ENCODE results near the gene TBC1D5. TPM values are rescaled to one million over a fixed set of nuclear protein-coding genes. Genes with fewer than 3 reads are reported as not detected.

The TBC1D5 gene
- total RNA-seq, 1 experiment from 2014 or later: 26.1 TPM

DNA sequence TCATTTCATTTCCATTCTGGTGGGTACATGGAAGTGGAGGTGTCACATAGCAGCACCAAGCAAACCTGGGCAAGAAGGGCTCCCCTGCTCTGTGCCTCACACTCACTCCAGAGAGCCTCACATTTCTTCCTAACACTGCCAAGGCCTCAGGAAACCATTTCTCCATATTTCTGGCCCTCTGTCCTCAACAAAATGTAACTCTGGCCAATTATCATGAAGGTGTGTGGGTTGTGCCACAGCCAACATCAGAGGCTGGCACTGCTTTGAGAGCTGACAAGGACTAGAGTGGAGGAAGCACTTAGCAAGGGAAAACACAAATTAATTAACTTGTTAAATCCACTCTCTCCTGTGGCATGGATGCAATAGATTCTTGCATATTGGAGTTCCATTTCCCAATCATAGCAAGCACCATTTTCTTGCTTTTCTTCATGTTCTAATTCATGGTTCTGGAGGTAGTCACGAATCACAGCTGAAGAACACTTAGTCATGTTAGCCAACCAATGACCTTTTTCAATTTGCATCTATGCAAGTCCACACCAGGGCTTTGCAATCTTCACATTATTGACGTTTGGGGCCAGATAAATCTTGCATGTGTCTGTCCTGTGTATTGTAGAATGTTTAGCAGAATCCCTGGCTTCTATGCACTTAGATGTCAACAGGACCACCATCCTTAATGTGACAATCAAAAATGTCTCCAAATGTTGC lies 616.5 kb downstream of the TBC1D5 start:
- peaks cover 41% of the 10 kb centered on the region for H3K9me3 Mint-ChIP-seq

DNA sequence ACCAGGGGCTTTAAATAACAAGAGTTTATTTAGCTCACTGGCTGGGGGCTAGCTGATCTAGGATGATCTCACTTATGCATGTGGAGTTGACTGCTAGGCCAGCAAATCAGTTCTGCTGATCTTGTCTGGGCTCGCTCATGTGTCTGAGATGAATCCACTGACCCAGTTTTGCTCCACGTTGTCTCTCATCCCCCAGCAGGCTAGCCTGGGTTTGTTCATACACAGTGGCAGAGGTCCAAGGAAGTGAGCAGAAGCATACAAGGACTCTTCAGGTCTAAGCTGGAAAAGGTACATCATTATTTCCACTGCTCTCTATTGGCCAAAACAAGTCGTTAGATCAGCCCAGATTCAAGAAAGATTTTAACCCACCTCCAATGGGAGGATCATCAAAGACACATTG lies 619.7 kb downstream of the TBC1D5 start:
- POLR2A ChIA-PET: no interaction called here
- Mint-ChIP-seq H3K4me1 (no peaks in the 10 kb centered on the region), H3K27me3 (ENCODE audit: low read depth) (no peaks in the 10 kb centered on the region; the same call in 1 of the 2 replicates), H3K4me3 (no peak overlapping the region), H3K36me3 (0 out of 2 replicates have a peak, but pooled peaks cover 8% of the 10 kb centered on the region), H3K9me3 (peaks cover 20% of the 10 kb centered on the region), H3K27ac (no peak overlapping the region)
- DNase-seq (ENCODE audit: low spot score) (no peak), ATAC-seq (no peak)
- CTCF ChIA-PET: no interaction called here
- TF ChIP-seq ZNF138 (CRISPR knock-in tag; conservative IDR thresholded peaks at IDR 0.05) (no peak), SP1 (CRISPR knock-in tag; conservative IDR thresholded peaks at IDR 0.05) (no peak), ZNF232 (CRISPR knock-in tag; IDR thresholded peaks at IDR 0.05) (no peak), ZNF121 (CRISPR knock-in tag; IDR thresholded peaks at IDR 0.05) (no peak), ZNF219 (CRISPR knock-in tag; IDR thresholded peaks at IDR 0.05; ENCODE audit: borderline replicate concordance) (no peak), TCF7 (CRISPR knock-in tag; IDR thresholded peaks at IDR 0.05; ENCODE audit: low read depth) (no peak)
- TF ChIP-seq, protein P1, sequence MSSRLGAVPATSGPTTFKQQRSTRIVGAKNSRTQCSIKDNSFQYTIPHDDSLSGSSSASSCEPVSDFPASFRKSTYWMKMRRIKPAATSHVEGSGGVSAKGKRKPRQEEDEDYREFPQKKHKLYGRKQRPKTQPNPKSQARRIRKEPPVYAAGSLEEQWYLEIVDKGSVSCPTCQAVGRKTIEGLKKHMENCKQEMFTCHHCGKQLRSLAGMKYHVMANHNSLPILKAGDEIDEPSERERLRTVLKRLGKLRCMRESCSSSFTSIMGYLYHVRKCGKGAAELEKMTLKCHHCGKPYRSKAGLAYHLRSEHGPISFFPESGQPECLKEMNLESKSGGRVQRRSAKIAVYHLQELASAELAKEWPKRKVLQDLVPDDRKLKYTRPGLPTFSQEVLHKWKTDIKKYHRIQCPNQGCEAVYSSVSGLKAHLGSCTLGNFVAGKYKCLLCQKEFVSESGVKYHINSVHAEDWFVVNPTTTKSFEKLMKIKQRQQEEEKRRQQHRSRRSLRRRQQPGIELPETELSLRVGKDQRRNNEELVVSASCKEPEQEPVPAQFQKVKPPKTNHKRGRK (CRISPR knock-in tag; IDR thresholded peaks at IDR 0.05; ENCODE audit: borderline replicate concordance): no peak
- TF ChIP-seq, protein P2, sequence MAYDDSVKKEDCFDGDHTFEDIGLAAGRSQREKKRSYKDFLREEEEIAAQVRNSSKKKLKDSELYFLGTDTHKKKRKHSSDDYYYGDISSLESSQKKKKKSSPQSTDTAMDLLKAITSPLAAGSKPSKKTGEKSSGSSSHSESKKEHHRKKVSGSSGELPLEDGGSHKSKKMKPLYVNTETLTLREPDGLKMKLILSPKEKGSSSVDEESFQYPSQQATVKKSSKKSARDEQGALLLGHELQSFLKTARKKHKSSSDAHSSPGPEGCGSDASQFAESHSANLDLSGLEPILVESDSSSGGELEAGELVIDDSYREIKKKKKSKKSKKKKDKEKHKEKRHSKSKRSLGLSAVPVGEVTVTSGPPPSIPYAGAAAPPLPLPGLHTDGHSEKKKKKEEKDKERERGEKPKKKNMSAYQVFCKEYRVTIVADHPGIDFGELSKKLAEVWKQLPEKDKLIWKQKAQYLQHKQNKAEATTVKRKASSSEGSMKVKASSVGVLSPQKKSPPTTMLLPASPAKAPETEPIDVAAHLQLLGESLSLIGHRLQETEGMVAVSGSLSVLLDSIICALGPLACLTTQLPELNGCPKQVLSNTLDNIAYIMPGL (CRISPR knock-in tag; IDR thresholded peaks at IDR 0.05): no peak
- TF ChIP-seq, protein P3, sequence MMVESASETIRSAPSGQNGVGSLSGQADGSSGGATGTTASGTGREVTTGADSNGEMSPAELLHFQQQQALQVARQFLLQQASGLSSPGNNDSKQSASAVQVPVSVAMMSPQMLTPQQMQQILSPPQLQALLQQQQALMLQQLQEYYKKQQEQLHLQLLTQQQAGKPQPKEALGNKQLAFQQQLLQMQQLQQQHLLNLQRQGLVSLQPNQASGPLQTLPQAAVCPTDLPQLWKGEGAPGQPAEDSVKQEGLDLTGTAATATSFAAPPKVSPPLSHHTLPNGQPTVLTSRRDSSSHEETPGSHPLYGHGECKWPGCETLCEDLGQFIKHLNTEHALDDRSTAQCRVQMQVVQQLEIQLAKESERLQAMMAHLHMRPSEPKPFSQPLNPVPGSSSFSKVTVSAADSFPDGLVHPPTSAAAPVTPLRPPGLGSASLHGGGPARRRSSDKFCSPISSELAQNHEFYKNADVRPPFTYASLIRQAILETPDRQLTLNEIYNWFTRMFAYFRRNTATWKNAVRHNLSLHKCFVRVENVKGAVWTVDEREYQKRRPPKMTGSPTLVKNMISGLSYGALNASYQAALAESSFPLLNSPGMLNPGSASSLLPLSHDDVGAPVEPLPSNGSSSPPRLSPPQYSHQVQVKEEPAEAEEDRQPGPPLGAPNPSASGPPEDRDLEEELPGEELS (CRISPR knock-in tag; IDR thresholded peaks at IDR 0.05): no peak
- TF ChIP-seq, protein P4, sequence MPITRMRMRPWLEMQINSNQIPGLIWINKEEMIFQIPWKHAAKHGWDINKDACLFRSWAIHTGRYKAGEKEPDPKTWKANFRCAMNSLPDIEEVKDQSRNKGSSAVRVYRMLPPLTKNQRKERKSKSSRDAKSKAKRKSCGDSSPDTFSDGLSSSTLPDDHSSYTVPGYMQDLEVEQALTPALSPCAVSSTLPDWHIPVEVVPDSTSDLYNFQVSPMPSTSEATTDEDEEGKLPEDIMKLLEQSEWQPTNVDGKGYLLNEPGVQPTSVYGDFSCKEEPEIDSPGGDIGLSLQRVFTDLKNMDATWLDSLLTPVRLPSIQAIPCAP (CRISPR knock-in tag; IDR thresholded peaks at IDR 0.05): no peak

More for the DNA sequence above, 616.5 kb downstream of the TBC1D5 start:
- TF ChIP-seq ZNF219 (CRISPR knock-in tag; IDR thresholded peaks at IDR 0.05; ENCODE audit: borderline replicate concordance): no peak
- TF ChIP-seq SMAD4 (CRISPR knock-in tag; IDR thresholded peaks at IDR 0.05): no peak
- no peak for TF ChIP-seq NFYB (CRISPR knock-in tag; conservative IDR thresholded peaks at IDR 0.05; ENCODE audit: low read depth)
- no peak for TF ChIP-seq TEAD4 (CRISPR knock-in tag; IDR thresholded peaks at IDR 0.05)
- TF ChIP-seq, protein P5, sequence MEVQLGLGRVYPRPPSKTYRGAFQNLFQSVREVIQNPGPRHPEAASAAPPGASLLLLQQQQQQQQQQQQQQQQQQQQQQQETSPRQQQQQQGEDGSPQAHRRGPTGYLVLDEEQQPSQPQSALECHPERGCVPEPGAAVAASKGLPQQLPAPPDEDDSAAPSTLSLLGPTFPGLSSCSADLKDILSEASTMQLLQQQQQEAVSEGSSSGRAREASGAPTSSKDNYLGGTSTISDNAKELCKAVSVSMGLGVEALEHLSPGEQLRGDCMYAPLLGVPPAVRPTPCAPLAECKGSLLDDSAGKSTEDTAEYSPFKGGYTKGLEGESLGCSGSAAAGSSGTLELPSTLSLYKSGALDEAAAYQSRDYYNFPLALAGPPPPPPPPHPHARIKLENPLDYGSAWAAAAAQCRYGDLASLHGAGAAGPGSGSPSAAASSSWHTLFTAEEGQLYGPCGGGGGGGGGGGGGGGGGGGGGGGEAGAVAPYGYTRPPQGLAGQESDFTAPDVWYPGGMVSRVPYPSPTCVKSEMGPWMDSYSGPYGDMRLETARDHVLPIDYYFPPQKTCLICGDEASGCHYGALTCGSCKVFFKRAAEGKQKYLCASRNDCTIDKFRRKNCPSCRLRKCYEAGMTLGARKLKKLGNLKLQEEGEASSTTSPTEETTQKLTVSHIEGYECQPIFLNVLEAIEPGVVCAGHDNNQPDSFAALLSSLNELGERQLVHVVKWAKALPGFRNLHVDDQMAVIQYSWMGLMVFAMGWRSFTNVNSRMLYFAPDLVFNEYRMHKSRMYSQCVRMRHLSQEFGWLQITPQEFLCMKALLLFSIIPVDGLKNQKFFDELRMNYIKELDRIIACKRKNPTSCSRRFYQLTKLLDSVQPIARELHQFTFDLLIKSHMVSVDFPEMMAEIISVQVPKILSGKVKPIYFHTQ (CRISPR knock-in tag; IDR thresholded peaks at IDR 0.05): no peak
- TF ChIP-seq, protein P6, sequence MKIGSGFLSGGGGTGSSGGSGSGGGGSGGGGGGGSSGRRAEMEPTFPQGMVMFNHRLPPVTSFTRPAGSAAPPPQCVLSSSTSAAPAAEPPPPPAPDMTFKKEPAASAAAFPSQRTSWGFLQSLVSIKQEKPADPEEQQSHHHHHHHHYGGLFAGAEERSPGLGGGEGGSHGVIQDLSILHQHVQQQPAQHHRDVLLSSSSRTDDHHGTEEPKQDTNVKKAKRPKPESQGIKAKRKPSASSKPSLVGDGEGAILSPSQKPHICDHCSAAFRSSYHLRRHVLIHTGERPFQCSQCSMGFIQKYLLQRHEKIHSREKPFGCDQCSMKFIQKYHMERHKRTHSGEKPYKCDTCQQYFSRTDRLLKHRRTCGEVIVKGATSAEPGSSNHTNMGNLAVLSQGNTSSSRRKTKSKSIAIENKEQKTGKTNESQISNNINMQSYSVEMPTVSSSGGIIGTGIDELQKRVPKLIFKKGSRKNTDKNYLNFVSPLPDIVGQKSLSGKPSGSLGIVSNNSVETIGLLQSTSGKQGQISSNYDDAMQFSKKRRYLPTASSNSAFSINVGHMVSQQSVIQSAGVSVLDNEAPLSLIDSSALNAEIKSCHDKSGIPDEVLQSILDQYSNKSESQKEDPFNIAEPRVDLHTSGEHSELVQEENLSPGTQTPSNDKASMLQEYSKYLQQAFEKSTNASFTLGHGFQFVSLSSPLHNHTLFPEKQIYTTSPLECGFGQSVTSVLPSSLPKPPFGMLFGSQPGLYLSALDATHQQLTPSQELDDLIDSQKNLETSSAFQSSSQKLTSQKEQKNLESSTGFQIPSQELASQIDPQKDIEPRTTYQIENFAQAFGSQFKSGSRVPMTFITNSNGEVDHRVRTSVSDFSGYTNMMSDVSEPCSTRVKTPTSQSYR (CRISPR knock-in tag; IDR thresholded peaks at IDR 0.05): no peak
- no peak for TF ChIP-seq HMGA2 (CRISPR knock-in tag; IDR thresholded peaks at IDR 0.05)
- TF ChIP-seq, protein P7, sequence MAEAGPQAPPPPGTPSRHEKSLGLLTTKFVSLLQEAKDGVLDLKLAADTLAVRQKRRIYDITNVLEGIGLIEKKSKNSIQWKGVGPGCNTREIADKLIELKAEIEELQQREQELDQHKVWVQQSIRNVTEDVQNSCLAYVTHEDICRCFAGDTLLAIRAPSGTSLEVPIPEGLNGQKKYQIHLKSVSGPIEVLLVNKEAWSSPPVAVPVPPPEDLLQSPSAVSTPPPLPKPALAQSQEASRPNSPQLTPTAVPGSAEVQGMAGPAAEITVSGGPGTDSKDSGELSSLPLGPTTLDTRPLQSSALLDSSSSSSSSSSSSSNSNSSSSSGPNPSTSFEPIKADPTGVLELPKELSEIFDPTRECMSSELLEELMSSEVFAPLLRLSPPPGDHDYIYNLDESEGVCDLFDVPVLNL (CRISPR knock-in tag; IDR thresholded peaks at IDR 0.05; ENCODE audit: borderline replicate concordance, low read depth): no peak
- no peak for TF ChIP-seq ELF4 (CRISPR knock-in tag; IDR thresholded peaks at IDR 0.05; ENCODE audit: low read depth)
- TF ChIP-seq GRHL2 (CRISPR knock-in tag; IDR thresholded peaks at IDR 0.05; ENCODE audit: insufficient replicate concordance, severe bottlenecking): no peak
- TF ChIP-seq ZBTB21 (CRISPR knock-in tag; IDR thresholded peaks at IDR 0.05; ENCODE audit: borderline replicate concordance): no peak
- no peak for TF ChIP-seq ZNF423 (CRISPR knock-in tag; IDR thresholded peaks at IDR 0.05)
- TF ChIP-seq GABPB1 (CRISPR knock-in tag; IDR thresholded peaks at IDR 0.05): no peak
- no peak for TF ChIP-seq OVOL2 (CRISPR knock-in tag; IDR thresholded peaks at IDR 0.05; ENCODE audit: borderline replicate concordance)
- no peak for TF ChIP-seq NR3C1 (CRISPR knock-in tag; conservative IDR thresholded peaks at IDR 0.05; ENCODE audit: low read depth)
- no peak for TF ChIP-seq SP1 (CRISPR knock-in tag; conservative IDR thresholded peaks at IDR 0.05)
- TF ChIP-seq ESRRA (CRISPR knock-in tag; IDR thresholded peaks at IDR 0.05; ENCODE audit: borderline replicate concordance): no peak
- no peak for TF ChIP-seq ZNF396 (CRISPR knock-in tag; IDR thresholded peaks at IDR 0.05; ENCODE audit: borderline replicate concordance)
- ATAC-seq (no peak), DNase-seq (ENCODE audit: low spot score) (no peak)
- ChIA-PET CTCF (no interaction called here), POLR2A (no interaction called here)
- Mint-ChIP-seq H3K27me3 (ENCODE audit: low read depth) (no peaks in the 10 kb centered on the region), H3K4me1 (no peaks in the 10 kb centered on the region), H3K4me3 (no peak overlapping the region), H3K36me3 (peaks cover 12% of the 10 kb centered on the region), H3K27ac (no peak overlapping the region)

All from WTC11 (cell line).